ENCODE measurements around the gene FAM174B. TPM values are rescaled to one million over a fixed set of nuclear protein-coding genes. Genes with fewer than 3 reads are reported as not detected.
"Not testable (repeated sequence)": the region's sequence is repeated elsewhere in the genome, so short reads cannot be mapped to it uniquely, and the experiment has no call there.

The FAM174B gene
- total RNA-seq, 2 donors from 2014 or later, result 25.2 to 25.7 TPM

DNA sequence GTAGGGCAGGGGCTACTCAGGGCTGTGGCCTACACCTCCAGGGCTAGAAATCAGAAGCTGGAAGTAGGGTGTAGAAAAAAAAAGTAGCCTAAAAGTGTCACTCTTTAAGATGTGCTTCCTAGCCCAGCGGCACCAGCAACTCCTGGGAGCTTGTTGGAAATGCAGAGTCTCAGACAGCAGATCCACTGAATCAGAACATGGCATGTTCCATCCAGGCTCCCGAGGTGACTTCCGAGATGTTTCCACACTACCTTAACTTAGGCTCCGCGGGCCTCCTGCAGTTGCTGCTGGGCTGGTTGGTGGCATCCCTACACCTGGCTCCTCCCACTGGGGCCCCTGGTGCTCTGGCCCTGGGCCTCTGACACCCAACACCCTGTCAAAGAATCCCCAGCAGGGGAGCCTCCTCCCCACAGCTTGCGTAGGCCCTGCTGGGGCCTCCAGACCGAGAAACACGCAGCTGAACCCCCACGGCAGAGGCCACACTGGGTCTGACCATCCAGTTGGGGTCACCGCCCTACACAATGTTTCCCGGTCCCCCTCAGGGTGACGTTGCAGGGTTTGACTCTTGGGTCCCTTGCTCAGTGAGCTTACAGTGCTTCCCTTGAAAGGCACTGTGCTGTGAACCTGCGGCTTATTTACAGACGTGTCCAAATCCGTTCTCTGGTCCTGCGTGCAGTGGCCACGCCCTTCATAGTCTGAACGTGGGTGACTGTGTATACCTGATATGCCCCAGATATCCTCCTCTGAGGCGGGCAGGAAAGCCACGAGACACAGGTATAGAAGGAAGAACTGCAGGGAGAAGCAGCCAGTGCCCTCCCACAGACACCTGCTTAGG, 46.5 kb downstream of the FAM174B start:
- Histone ChIP-seq H3K27me3 (no peaks in the 10 kb centered on the region), H3K36me3 (no peaks in the 10 kb centered on the region), H3K9me3 (no peaks in the 10 kb centered on the region), H3K9ac (ENCODE audit: low read depth in 2 of 2, low read length in 2 of 2) (no peak overlapping the region), H3K4me3 (no peak overlapping the region), H3K27ac (no peak overlapping the region), H3K4me1 (no peaks in the 10 kb centered on the region)
- DNase-seq, result no peak
- TF ChIP-seq CTCF (IDR thresholded peaks at IDR 0.05), result no peak
- intact Hi-C loops (cut with DNase I), result no loop called here

GRCh38 chr15:92606836-92607150, 48.8 kb downstream of the FAM174B start:
- H3K9me3 ChIP-seq; DNase-seq; H3K4me3 ChIP-seq; H3K27me3 ChIP-seq; H3K27ac ChIP-seq; H3K36me3 ChIP-seq; H3K4me1 ChIP-seq; H3K9ac ChIP-seq (ENCODE audit: low read depth in 2 of 2, low read length in 2 of 2); intact Hi-C loops (cut with DNase I): not testable (repeated sequence)

DNA sequence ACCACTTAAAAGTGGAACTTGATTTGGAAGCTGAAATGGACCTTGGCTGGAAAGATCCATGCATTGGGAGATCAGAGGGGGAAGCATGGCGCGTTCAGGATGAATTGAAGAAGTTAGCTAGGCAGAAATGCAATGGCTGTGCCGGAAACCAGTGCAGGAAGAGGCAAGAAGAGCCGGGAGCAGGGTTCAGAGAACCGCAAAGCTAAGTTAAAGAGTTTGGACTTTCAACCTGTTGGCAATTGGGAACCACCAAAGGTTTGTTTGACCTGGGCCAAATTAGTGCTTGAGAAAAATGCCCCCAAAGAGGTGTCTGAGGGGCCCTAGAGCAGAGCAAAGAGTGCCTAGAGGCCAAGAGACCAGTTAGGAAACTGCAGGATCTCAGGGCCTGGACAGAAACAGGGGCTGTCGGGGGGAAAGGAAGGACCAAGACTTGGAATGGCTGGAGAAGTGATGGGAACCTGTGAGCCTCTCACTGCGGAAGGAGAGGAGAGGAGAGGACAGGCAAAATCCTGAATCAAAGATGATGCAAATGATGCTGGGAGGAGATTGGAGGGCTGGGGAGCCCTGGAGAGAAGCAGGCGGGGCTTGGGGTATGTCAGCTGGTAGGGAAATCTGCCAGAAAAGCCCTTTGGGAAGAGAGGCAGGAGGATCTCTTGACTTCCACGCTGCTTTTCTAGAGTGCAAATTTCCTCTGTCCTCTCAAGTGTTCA, 49.3 kb downstream of the FAM174B start:
- Histone ChIP-seq H3K4me1 (no peaks in the 10 kb centered on the region), H3K36me3 (no peaks in the 10 kb centered on the region), H3K9me3 (no peaks in the 10 kb centered on the region), H3K9ac (ENCODE audit: low read depth in 2 of 2, low read length in 2 of 2) (no peak overlapping the region), H3K27ac (no peak overlapping the region), H3K27me3 (no peaks in the 10 kb centered on the region), H3K4me3 (no peak overlapping the region)
- TF ChIP-seq CTCF (IDR thresholded peaks at IDR 0.05), result no peak
- intact Hi-C loops (cut with DNase I), result no loop called here
- DNase-seq, result no peak

GRCh38 chr15:92605225-92605944, 50.2 kb downstream of the FAM174B start:
- TF ChIP-seq CTCF (IDR thresholded peaks at IDR 0.05), result no peak
- Histone ChIP-seq H3K27me3 (no peaks in the 10 kb centered on the region), H3K9me3 (no peaks in the 10 kb centered on the region), H3K36me3 (no peaks in the 10 kb centered on the region), H3K27ac (no peak overlapping the region), H3K4me3 (no peak overlapping the region), H3K4me1 (no peaks in the 10 kb centered on the region), H3K9ac (ENCODE audit: low read depth in 2 of 2, low read length in 2 of 2) (no peak overlapping the region)
- intact Hi-C loops (cut with DNase I), result no loop called here
- no peak for DNase-seq

- Histone ChIP-seq H3K4me1 (no peaks in the 10 kb centered on the region), H3K9me3 (no peaks in the 10 kb centered on the region), H3K4me3 (no peak overlapping the region), H3K27me3 (no peaks in the 10 kb centered on the region), H3K36me3 (no peaks in the 10 kb centered on the region), H3K9ac (ENCODE audit: low read depth in 2 of 2, low read length in 2 of 2) (no peak overlapping the region), H3K27ac (no peak overlapping the region)
- DNase-seq, result no peak
- no peak for TF ChIP-seq CTCF (IDR thresholded peaks at IDR 0.05)
- intact Hi-C loops (cut with DNase I), result no loop called here
Observed at GRCh38 chr15:92603743-92604470, 51.7 kb downstream of the FAM174B start.
